HEK293 (cell line): ENCODE results near the gene BPIFA1.

ENCODE experiments used
- HOXA7 ChIP-seq: sonication (generic); formaldehyde crosslinking; IDR thresholded peaks from 2 replicates; pipeline ENCODE4 v1.8.1; 2022; ENCODE audit warnings: missing genetic modification reagents, borderline replicate concordance
- PRDM10 ChIP-seq: fragments of 450-650 bp; formaldehyde crosslinking; IDR thresholded peaks from 2 replicates; pipeline ENCODE4 v1.5.1; 2016; ENCODE audit warnings: missing biosample characterization, missing genetic modification characterization
- REPIN1 ChIP-seq: fragments of 450-650 bp; formaldehyde crosslinking; IDR thresholded peaks from 2 replicates; pipeline ENCODE4 v1.5.1; 2017; ENCODE audit warnings: missing biosample characterization, missing genetic modification characterization, low read depth
- ZNF174 ChIP-seq: fragments of 450-650 bp; formaldehyde crosslinking; IDR thresholded peaks from 2 replicates; pipeline ENCODE4 v1.5.0; 2017; ENCODE audit warnings: missing biosample characterization, mild to moderate bottlenecking, missing genetic modification characterization
- ZNF830 ChIP-seq: fragments of 450-650 bp; IDR thresholded peaks from 2 replicates; pipeline ENCODE4 v1.5.0; 2018; ENCODE audit warnings: missing biosample characterization, missing genetic modification characterization, low read depth, mild to moderate bottlenecking, moderate library complexity

GRCh38 chr20:33280000-33280680, 44.3 kb downstream of the BPIFA1 start:
- TF ChIP-seq PRDM10 (tag by site-specific recombination) (no peak), REPIN1 (no peak), ZNF174 (no peak), ZNF830 (tag by site-specific recombination) (no peak), HOXA7 (CRISPR knock-in tag) (no peak)
